VCaP (cell line): ENCODE results near the gene NR3C2.

Source experiments
- H3K27ac ChIP-seq: fragments of 450-650 bp; 2 replicates; pipeline ENCODE4 v1.5.1; 2017
- TF ChIP-seq, protein P1 (sequence below): fragments of 450-650 bp; conservative IDR thresholded peaks from 2 replicates; pipeline ENCODE4 v1.5.1; 2017; ENCODE audit warnings: mild to moderate bottlenecking, moderate library complexity

NR3C2 gene

DNA sequence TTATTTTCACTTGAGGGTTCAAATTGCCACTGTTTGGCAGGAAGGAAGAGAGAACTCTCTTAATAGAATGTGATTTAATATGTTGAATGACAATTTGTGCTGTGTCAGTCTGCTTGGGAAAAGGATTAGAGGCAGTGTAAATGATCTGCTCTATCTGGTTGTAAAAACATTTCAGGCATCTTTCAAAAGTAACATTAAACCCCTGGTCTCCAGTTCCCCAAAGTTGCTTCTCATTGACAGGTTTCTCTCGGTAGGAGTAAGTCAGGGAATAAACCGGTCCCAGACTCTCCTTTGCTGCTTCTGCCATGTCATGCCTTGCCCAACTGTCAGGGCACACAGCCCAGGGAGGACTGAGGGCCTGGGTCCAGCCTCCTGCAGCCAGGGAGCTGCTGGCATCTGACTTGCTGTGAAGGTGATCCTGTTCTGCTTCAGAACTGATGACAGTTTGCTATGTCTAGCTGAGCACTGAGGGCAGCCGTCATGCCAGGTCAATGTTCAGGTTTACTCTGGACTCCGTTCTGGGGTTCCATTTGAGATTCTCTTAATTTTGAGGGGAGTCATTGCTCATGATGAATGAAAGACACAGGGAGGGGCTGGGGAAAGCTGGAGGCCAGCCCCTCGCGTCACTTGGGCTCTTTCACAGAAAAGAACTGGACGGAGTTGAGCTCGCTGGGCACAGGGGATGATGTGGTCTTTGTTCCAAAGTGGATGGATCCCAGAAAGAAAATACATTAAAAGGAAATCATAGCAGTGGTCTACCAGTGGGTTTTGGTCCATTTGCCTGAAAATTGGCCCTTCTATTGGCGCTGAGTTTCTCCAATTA lies 397.9 kb downstream of the NR3C2 start:
- no peak overlapping the region for H3K27ac ChIP-seq
- TF ChIP-seq, protein P1, sequence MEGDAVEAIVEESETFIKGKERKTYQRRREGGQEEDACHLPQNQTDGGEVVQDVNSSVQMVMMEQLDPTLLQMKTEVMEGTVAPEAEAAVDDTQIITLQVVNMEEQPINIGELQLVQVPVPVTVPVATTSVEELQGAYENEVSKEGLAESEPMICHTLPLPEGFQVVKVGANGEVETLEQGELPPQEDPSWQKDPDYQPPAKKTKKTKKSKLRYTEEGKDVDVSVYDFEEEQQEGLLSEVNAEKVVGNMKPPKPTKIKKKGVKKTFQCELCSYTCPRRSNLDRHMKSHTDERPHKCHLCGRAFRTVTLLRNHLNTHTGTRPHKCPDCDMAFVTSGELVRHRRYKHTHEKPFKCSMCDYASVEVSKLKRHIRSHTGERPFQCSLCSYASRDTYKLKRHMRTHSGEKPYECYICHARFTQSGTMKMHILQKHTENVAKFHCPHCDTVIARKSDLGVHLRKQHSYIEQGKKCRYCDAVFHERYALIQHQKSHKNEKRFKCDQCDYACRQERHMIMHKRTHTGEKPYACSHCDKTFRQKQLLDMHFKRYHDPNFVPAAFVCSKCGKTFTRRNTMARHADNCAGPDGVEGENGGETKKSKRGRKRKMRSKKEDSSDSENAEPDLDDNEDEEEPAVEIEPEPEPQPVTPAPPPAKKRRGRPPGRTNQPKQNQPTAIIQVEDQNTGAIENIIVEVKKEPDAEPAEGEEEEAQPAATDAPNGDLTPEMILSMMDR: no peak

DNA sequence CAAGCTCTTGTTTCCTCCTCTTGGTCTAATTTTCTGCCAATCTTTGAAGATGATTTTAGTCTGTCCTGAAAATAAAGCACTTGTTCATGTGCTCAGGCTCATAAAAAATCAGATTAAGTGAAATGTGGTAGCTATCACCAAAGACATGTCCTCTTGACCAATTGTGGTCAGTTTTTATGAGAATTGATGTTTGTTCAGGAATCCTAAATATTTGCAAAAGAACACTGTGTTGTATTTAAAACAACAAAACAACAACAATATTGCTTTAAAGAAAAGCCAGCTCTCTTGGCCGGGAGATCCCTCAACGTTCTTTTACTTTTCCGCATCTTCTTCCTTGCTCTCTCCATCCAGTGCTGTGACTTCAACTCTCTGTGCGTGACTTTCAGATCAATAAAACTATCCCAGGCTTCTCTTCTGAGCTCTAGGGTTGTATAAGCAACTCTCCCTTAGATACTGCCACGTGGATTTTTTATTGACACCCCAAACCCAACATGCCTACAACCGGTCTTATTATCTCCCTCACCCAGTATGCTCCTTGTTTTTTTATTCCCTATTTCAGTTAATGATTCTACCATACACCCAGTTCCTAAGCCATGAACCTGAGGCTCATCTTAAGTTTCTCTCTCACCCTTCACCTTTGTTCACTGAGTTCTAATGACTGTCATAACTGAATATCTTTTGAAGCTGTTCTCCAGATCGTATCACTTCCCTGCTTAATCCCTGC lies 400.4 kb downstream of the NR3C2 start:
- TF ChIP-seq, protein P1: no peak
- no peak overlapping the region for H3K27ac ChIP-seq

DNA sequence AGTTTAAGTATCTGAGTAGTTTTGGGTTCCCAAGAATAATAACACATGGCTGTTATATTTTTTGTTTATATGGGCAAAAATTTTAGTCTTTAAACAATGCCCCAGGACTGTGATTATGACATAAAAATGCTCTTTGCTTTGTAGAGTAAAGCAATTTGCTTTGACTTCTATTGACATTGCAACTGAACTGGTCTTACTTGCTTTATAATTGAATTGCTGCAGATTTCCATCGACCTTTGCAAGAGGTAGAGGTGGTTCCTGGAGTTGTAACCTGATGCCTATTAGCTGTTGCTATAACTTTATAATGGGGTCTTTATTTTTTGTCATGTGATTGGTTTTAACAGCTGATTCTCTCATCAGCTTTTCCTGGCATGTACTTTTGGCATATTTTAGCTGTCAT lies 407.4 kb downstream of the NR3C2 start:
- TF ChIP-seq, protein P1: no peak
- H3K27ac ChIP-seq: peak overlapping the region; percentile 71

DNA sequence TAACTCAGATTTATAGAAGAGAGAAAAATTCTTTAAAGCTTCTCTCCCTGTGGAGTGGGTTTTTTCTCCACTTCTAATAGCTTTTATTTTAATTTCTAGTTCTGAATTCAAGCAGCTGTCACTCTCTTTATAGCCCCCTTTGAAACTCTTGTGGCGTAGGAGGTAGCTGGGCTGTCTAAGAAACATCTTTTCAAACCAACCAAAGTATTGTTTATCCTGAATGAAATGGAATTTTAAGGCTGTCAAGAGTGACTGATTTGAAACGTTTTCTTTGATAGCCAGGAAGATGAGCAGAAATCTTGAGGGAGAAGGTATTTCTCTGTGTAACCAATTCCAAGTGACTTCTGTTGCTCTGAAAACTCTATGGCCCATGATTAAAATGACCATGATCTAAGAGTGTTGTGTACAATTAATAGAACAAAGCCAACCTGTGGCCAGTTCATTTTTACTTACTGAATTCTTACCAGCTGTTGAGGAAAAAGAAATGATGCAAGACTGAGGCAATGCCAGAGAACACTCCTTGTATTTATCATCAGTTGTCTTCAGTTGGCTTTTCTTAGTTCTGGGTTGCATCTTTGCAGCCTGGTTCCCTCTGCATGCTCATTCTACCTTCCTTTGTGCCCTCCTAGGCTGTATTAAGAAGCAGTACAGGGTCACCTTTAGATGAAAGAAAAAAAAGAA lies 411.9 kb downstream of the NR3C2 start:
- H3K27ac ChIP-seq: no peak overlapping the region
- TF ChIP-seq, protein P1: no peak

DNA sequence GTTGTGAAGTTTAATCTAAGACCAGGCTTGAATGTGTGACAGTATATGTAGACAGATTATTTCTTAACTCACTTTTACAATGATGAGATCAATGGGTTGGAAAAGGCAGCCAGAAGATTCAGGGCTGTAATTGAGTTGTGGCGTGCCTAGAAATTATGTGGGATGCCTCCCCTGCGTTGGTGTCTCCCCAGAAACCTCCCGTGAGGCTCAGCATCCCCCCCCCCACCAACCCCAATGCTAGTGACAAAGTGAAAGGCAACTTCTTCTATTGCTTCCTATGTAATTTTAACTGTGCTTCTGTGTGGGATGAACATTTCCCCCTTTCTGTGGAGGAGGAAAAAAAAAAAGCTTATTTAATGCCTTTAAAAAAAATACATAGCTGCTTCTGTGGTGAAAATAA lies 412.4 kb downstream of the NR3C2 start:
- TF ChIP-seq, protein P1: no peak
- no peak overlapping the region for H3K27ac ChIP-seq
